ENCODE results near the gene NLRC4.
"Not testable (repeated sequence)": the region's sequence is repeated elsewhere in the genome, so short reads cannot be mapped to it uniquely, and the experiment has no call there.

The NLRC4 gene, protein sequence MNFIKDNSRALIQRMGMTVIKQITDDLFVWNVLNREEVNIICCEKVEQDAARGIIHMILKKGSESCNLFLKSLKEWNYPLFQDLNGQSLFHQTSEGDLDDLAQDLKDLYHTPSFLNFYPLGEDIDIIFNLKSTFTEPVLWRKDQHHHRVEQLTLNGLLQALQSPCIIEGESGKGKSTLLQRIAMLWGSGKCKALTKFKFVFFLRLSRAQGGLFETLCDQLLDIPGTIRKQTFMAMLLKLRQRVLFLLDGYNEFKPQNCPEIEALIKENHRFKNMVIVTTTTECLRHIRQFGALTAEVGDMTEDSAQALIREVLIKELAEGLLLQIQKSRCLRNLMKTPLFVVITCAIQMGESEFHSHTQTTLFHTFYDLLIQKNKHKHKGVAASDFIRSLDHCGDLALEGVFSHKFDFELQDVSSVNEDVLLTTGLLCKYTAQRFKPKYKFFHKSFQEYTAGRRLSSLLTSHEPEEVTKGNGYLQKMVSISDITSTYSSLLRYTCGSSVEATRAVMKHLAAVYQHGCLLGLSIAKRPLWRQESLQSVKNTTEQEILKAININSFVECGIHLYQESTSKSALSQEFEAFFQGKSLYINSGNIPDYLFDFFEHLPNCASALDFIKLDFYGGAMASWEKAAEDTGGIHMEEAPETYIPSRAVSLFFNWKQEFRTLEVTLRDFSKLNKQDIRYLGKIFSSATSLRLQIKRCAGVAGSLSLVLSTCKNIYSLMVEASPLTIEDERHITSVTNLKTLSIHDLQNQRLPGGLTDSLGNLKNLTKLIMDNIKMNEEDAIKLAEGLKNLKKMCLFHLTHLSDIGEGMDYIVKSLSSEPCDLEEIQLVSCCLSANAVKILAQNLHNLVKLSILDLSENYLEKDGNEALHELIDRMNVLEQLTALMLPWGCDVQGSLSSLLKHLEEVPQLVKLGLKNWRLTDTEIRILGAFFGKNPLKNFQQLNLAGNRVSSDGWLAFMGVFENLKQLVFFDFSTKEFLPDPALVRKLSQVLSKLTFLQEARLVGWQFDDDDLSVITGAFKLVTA

DNA sequence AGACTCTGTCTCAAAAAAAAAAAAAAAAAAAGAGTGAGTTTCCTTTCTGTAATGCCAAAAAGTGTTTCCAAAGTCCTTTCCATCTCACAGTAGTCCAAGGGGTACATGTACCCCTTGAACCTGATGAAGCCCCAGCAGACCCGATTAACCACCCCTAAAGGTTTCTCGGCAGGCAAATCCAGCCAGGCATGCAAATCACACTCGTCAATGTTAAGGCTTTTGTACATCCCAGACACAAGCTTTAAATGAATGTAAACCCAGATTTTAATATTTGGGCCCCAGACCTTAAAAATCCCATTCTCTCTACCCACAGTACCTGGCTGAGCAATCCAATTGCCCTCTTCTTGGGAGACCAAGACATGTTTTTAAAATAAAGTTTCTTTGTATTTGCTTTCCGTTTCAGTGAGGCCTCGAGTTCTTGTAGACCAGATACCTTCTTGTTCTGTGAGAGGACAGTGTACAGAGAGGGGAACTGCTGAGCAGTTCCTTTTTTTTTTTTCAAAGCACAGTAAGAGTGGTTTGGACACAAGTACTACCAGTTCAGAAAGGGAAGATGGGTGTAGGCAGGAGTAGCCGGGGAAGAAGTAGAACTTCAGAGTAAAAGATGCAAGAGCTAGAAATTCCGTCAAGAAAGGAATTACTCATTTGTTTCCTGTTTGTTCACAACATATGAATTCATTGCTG lies at the start of gene NLRC4:
TSS of gene NLRC4 (minus strand) at position 465 of the 684 bp plus-strand sequence. CDS start 8,111 bp downstream, outside the sequence.
- no peak for DNase-seq

DNA sequence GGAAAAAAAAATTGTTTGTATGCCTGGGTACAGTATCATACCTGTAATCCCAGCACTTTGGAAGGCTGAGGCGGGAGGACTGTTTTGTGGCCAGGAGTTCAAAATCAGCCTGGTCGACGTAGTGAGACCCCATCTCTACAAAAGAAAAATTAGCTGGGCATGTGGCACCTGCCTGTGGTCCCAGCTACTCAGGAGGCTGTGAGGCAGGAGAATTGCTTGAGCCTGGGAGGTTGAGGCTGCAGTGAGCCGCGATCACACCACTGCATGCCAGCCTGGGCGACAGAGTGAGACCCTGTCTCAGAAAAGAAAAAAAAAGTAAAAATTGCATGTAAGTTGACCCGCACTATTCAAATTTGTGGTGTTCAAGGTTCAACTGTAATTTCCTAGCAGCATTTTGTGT lies 45.9 kb upstream of the NLRC4 start:
- DNase-seq = no peak

DNA sequence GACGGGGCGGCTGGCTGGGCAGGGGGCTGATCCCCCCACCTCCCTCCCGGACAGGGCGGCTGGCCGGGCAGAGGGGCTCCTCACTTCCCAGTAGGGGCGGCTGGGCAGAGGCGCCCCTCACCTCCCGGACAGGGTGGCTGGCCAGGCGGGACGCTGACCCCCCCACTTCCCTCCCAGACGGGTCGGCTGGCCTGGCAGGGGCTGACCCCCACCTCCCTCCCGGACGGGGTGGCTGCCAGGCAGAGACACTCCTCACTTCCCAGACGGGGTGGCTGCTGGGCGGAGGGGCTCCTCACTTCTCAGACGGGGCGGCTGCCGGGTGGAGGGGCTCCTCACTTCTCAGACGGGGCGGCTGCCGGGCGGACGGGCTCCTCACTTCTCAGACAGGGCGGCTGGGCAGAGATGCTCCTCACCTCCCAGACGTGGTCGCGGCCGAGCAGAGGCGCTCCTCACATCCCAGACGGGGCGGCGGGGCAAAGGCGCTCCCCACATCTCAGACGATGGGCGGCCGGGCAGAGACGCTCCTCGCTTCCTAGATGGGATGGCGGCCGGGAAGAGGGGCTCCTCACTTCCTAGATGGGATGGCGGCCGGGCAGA lies 29.4 kb upstream of the NLRC4 start:
- DNase-seq = not testable (repeated sequence)

DNA sequence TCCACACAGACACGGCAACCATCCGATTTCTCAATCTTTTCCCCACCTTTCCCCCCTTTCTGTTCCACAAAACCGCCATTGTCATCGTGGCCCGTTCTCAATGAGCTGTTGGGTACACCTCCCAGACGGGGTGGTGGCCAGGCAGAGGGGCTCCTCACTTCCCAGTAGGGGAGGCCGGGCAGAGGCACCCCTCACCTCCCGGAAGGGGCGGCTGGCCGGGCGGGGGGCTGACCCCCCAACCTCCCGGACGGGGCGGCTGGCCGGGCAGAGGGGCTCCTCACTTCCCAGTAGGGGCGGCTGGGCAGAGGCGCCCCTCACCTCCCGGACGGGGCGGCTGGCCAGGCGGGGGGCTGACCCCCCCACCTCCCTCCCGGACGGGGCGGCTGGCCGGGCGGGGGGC lies 28.8 kb upstream of the NLRC4 start:
- not testable (repeated sequence) for DNase-seq

DNA sequence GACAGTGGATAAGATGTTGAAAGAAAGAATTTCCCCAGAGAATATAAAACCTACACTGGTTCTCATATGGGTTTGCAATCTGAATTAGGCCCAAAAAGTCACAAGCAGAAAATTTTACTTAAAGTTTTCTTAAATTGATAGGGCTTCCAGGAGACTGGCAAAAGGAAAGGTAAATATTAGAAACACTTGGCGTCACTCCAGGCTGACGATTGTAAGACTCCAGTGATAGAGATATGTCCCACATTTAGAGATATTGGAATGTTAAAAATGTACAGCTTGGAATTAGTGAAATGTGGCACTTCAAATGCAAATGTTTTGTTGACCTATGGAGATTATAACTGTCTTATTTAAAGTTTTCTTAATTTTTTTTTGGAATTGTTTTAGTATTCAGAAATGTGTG lies 27.1 kb upstream of the NLRC4 start:
- no peak for DNase-seq

DNA sequence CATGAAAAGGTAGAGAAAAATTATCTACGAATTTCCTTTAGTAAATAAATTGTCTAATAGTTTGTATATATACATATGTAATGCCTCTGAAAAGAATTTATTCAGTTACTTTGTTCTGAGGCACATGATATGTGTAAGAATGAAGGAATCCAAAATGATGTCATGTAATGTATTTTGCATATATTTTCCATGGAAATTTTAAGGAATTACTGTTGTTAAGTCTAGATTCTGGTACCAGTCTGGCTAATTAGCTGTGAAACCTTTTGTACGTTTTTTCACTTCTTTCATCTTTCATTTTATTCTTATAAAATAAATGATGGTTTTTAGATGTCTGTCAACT lies 25.3 kb upstream of the NLRC4 start:
- no peak for DNase-seq

DNA sequence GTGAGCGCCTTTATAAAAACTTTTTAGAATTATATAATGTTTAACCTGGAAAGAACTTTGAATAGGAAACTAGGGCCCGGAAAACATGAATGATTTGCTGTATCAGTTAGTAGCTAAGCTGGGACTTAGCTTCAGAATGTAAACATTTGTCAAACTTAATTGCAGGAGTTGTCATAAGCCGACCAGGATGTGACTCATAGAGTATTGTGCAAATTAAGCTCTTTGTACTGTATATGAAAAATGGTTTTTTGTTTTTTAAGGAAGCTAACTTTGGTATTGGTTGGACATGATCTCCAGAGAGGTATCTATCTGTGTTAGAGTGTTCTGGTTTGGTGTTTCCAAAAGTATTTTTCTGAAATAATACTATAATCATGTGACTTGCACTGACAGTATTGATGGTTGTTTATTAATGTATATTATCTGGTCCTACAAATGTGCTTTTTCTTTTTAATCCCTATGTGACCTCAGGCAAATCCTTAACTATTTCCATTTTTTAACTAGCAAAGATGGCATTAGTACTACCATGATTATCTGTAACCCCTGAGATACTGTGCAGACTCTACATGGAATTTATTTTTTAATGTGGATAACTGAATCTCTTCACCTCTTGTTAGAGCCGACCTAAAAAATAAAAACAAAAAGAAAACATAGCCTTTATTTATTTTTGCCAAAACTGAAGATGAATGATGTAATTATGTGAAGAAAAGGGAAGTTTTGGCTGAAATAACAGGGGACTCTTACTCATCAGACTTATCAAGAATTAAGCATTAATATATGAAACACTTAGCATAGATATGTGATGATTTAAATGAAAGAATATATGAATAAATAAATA lies 24.7 kb upstream of the NLRC4 start:
- no peak for DNase-seq

DNA sequence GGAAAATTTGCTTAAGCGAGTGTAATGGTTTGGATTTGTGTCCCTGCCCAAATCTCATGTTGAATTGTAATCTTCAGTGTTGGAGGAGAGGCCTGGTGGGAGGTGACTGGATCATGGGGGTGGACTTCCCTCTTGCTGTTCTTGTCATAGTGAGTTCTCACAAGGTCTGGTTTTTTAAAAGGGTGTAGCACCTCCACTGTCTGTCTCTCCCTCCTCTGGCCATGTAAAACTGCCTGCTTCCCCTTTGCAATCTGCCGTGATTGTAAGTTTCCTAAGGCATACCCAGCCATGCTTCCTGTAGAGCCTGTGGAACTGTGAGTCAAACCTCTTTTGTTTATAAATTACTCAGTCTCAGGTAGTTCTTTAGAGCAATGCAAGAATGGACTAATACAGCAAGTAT lies 19.6 kb upstream of the NLRC4 start:
- no peak for DNase-seq

DNA sequence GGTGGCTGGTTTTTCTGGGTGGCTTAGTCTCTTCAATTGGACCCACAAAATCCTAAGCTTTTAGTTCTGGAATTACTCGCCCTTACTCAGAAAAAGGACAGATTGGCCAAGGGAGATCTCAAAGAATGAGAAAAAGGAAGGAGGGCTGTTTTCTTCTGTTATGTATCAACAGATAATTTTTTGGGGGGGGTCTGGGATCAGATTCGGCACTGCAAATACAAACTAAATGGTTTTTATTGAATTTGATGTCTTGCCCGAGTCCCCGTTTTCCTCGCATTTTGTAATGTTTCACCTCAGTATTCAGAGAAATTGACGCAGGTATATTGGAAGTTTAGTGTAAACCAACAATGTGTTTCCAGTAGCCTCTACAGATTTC lies 13.8 kb upstream of the NLRC4 start:
- no peak for DNase-seq

DNA sequence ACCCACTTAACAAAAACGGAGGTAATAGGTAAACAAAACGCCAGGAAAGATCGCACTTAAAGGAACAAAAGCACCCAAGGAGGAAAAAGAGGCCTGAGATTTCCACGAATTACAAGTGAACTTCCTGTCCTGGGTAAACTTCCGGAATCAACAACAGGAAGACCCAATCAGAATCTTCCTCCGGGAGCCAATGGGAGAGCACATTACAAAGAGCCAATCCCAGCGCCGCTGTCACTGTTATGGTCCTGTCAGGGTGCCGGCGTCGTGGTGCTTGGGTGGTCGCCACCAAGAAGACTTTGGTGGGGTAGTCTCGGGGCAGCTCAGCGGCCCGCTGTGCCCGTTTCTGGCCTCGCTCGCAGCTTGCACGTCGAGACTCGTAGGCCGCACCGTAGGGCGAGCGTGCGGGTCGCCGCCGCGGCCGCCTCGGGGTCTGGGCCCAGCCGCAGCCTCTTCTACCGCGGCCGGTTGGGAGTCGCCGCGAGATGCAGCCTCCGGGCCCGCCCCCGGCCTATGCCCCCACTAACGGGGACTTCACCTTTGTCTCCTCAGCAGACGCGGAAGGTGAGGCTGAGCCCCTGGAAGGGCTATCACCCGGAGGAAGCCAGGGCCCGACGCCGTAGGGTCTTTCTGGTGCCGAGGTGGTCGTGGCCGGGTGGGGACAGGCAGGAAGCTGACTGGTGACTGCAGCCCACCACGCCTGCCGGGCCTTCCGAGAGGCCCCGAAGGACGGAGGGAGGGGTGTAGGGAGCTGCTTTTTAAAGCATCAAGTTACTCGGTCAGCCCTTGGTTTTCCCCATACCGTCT lies 13.2 kb upstream of the NLRC4 start, which contains the start of gene YIPF4:
TSS of gene YIPF4 (plus strand) at position 231 of the 804 bp plus-strand sequence. CDS start at position 483, 252 bp downstream.
- peak; percentile 90 for DNase-seq

DNA sequence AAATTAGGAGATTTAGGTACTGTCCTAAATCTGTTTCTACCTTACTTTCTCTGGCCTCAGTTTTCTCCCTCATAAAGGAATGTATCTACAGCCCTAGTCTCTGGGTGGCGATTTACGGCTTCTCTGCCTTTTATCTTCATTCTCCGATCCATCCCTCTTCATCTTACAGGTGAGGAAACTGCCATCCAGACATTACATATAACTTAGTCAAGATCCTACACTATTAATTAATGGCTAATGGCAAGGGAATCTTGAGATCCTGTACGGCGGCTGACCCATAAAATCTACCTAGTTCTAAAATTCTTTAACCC lies 12.6 kb upstream of the NLRC4 start:
- no peak for DNase-seq

DNA sequence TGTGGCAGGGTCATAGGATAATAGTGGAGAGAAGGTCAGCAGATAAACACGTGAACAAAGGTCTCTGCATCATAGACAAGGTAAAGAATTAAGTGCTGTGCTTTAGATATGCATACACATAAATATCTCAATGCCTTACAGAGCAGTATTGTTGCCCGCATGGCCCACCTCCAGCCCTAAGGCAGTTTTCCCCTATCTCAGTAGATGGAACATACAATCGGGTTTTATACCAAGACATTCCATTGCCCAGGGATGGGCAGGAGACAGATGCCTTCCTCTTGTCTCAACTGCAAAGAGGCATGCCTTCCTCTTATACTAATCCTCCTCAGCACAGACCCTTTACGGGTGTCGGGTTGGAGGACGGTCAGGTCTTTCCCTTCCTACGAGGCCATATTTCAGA lies 11.1 kb upstream of the NLRC4 start:
- not testable (repeated sequence) for DNase-seq

DNA sequence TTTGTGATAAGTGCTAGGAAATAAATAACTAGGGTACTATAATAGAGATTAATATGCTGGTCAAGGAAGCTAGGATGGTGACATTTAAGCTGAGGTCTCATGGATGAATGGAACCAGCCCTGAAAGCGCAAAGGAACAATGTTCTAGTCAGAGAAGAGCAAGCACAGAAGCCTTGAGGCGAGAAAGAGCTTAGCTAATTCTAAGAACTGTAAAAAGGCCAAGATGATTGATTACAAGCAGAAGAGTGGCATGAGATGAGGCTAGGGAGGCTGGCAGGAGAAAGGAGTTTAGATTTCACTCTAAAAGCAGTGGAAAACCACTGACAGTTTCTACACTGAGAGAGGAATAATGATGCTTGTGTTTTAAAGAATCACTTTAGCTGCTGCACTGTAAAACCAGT lies 9.6 kb upstream of the NLRC4 start:
- DNase-seq = no peak

DNA sequence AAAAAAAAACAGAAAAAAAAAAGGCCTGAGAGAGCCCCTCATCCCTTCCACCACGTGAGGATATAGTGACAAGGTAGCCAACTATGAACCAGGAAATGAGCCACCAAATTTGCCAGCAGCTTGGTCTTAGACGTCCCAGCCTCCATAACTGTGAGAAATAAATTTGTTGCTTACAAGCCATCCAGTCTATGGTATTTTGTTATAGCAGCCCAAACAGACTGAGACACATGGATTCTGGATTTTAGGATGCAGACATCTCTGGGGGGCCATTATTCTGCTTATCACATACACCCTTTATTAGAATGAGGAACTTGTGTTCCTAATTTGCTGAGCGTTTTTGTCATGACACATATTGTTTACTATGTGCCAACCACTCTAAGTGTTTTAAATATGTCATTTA lies 7.6 kb upstream of the NLRC4 start:
- DNase-seq = no peak

DNA sequence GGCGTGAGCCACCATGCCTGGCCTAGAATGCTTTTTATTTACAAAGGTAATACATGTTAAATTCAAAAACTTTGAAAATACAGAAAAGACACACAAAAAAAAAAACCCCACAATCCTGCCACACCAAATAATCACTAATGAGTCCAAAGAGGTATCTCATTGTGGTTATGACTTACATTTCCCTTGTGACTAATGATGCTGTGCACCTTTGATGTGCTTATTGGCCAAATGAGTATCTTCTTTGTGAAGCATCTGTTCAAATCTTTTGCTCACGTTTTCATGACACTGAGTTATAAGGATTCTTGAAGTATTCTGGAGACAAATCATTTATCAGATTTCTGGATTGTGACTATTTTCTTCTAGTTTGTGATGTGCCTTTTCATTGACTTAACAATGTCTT lies 6.4 kb upstream of the NLRC4 start:
- DNase-seq = no peak

DNA sequence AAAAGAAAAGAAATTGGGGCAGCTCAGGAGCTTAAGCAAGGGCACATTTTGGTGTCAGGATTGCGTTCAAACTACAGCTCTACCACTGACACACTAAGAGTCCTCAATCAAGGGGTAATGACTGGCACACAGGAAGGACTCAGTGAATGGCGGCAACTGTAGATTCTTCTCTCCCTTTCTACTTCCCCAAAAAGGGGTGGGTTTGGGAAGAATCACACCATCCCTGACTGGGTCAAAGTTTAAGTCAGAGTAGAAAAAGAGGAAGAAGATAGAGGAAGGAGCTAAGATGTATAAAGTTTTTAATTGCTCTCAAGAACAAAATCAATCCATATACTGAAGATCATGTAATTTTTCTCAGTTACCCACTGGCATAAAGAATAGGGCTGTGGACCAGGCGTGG lies 2.6 kb downstream of the NLRC4 start:
- DNase-seq = no peak

DNA sequence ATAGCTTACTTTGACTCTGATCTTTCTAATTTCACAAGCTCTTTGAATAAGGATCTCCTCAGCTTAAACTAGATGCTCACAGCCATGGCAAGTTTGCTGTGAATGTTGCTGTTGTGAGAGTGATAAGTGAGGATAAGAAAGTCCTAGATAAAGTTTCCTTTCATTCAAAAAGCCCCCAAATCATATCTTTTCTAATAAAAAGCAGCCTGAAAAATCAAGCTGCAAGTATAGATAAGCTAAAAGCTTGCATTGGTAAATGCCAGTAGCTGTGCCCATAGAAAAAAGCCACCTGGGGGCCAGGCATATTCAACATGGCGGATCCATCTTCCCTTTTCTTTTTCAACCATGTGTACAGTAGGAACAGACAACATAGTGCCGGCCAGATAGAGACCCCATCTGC lies 4.3 kb downstream of the NLRC4 start:
- no peak for DNase-seq

DNA sequence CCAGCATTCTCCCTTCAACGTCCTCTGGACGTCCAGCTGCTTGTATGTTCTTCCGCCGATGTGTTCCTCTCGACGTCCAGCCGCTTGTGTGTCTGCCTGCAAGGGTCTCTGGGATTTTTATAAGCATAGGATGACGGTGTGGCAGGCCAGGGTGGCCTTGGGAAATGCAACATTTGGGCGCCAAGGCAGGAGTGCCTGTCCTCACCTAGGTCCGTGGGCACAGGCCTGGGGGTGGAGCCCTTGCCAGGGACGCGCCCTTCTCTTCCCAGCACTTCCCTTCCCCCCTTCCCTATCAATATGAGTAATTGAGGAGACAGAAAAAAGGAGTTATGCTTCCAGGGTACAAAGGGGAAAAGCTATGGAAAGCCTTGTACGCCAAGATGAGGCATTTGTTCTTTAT lies 6.4 kb downstream of the NLRC4 start:
- DNase-seq = no peak

DNA sequence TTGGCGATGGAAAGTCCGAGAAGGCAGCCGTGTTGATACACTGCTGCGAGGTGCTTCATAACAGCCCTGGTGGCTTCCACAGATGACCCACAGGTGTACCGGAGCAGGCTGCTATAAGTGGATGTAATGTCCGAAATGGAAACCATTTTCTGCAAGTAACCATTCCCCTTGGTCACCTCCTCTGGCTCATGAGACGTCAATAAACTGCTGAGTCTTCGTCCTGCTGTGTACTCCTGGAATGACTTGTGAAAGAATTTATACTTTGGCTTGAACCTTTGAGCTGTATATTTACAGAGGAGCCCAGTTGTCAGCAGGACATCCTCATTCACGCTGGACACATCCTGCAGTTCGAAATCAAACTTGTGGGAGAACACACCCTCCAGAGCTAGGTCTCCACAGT lies 14.4 kb downstream of the NLRC4 start:
- DNase-seq = no peak

DNA sequence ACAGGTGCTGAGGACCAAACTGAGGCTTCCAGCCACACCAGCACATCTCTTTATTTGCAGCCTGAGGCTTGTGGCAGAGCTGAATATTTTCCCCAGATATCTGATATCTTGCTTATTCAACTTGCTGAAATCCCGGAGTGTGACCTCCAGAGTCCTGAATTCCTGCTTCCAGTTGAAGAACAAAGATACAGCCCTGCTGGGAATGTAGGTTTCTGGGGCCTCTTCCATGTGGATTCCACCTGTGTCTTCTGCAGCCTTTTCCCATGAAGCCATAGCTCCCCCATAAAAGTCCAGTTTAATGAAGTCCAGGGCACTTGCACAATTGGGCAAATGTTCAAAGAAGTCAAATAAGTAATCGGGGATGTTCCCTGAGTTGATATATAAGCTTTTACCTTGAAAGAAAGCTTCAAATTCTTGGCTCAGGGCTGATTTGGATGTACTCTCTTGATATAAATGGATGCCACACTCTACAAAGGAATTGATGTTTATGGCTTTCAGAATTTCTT lies 14.9 kb downstream of the NLRC4 start:
- DNase-seq = no peak

DNA sequence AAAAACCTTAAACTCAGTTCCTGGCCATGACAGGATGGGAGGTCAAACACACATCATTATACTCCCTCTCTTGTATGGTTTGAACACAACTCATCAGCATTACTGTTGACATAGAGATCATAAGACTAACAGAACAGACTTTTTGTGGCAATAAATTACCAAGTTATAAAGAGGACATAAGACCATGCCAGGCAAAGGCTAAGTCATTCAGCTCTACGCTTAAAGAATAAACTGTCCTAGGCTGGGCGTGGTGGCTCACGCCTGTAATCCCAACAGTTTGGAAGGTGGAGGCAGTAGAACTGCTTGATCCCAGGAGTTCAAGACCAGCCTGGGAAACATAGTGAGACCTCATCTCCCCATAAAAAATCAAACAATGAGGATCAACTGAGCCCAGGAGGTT lies 16.4 kb downstream of the NLRC4 start:
- DNase-seq = no peak
